GM20431 (cell line): Measurements from ENCODE around the gene LINGO4.

Experiments used
- in situ Hi-C: fragments of 300-500 bp; cut with MseI, MboI; formaldehyde crosslinking; loops from one replicate; pipeline ENCODE4 v1.15.0; 2020; ENCODE audit warnings: low sequenced_read_pairs; ENCODE audit not compliant: unreplicated experiment

LINGO4 gene

GRCh38 chr1:151835596-151835995 is 30.4 kb upstream of the LINGO4 start:
- in situ Hi-C loops, result no loop called here

GRCh38 chr1:151834239-151834638 is 29.0 kb upstream of the LINGO4 start:
- in situ Hi-C loops, result no loop called here

- in situ Hi-C loops, result no loop called here
These were observed 28.1 kb upstream of the LINGO4 start for GRCh38 chr1:151833172-151833900.

GRCh38 chr1:151832318-151832980 is 27.2 kb upstream of the LINGO4 start:
- in situ Hi-C loops, result no loop called here

- in situ Hi-C loops, result no loop called here
These were observed 26.4 kb upstream of the LINGO4 start, which contains the start of gene RORC for GRCh38 chr1:151831605-151832004. Gene RORC, minus strand, starts transcription at chr1:151831802. Its CDS starts 38 bp downstream, at chr1:151831764.

- in situ Hi-C loops, result no loop called here
These were observed 26.0 kb upstream of the LINGO4 start for GRCh38 chr1:151831256-151831591.

GRCh38 chr1:151830055-151830454 is 24.8 kb upstream of the LINGO4 start:
- in situ Hi-C loops, result no loop called here

GRCh38 chr1:151829352-151830046 is 24.3 kb upstream of the LINGO4 start:
- in situ Hi-C loops, result no loop called here

- in situ Hi-C loops, result no loop called here
These were observed 23.7 kb upstream of the LINGO4 start for GRCh38 chr1:151828921-151829320.

GRCh38 chr1:151827853-151828252 is 22.6 kb upstream of the LINGO4 start:
- in situ Hi-C loops, result no loop called here

- in situ Hi-C loops, result no loop called here
These were observed 20.8 kb upstream of the LINGO4 start for GRCh38 chr1:151825751-151826660.

GRCh38 chr1:151825204-151825603 is 20.0 kb upstream of the LINGO4 start:
- in situ Hi-C loops, result no loop called here

GRCh38 chr1:151823175-151823574 is 18.0 kb upstream of the LINGO4 start:
- in situ Hi-C loops, result no loop called here

GRCh38 chr1:151822404-151822803 is 17.2 kb upstream of the LINGO4 start:
- in situ Hi-C loops, result no loop called here

GRCh38 chr1:151820940-151821339 is 15.7 kb upstream of the LINGO4 start:
- in situ Hi-C loops, result no loop called here

GRCh38 chr1:151819976-151820623 is 14.9 kb upstream of the LINGO4 start:
- in situ Hi-C loops, result no loop called here

GRCh38 chr1:151819227-151819835 is 14.1 kb upstream of the LINGO4 start:
- in situ Hi-C loops, result no loop called here

- in situ Hi-C loops, result no loop called here
These were observed 12.1 kb upstream of the LINGO4 start for GRCh38 chr1:151817353-151817730.
